GM12892 (cell line): ENCODE data around the gene PET100.

Experiments used
- DNase-seq: peaks from one replicate; pipeline ENCODE4 v3.0.0; 2011; ENCODE audit not compliant: insufficient read length
- FAIRE-seq: peaks from 2 replicates; lab custom pipeline; 2011; peaks lifted over from hg19 to GRCh38; lab: Jason Lieb, UNC
- POLR2A ChIP-seq: IDR thresholded peaks from 2 replicates; pipeline ENCODE4 v1.6.1; 2011; ENCODE audit warnings: low read depth, low read length, control low read depth
- POLR2AphosphoS5 ChIP-seq: IDR thresholded peaks from 2 replicates; pipeline ENCODE4 v1.6.1; 2011; ENCODE audit warnings: low read depth, low read length, control low read depth
- TAF1 ChIP-seq: IDR thresholded peaks from 2 replicates; pipeline ENCODE4 v1.6.1; 2011; ENCODE audit warnings: low read depth, mild to moderate bottlenecking, control low read depth, low read length, borderline replicate concordance

The PET100 gene

GRCh38 chr19:7624810-7625209 is 4.8 kb upstream of the PET100 start:
- TF ChIP-seq POLR2AphosphoS5: no peak
- TF ChIP-seq TAF1: no peak
- no peak for DNase-seq
- FAIRE-seq: no peak

GRCh38 chr19:7625763-7626372 is 3.7 kb upstream of the PET100 start:
- FAIRE-seq (no peak), DNase-seq (no peak)
- TF ChIP-seq POLR2AphosphoS5 (no peak), POLR2A (no peak), TAF1 (no peak)

GRCh38 chr19:7627166-7627565 is 2.4 kb upstream of the PET100 start:
- FAIRE-seq: no peak
- no peak for DNase-seq
- TF ChIP-seq POLR2A (no peak), TAF1 (no peak), POLR2AphosphoS5 (no peak)

GRCh38 chr19:7628589-7629311 is 843 bp upstream of the PET100 start:
- no peak for TF ChIP-seq POLR2AphosphoS5
- no peak for TF ChIP-seq TAF1
- no peak for TF ChIP-seq POLR2A
- FAIRE-seq (no peak), DNase-seq (no peak)

GRCh38 chr19:7631577-7631976 is 2.0 kb downstream of the PET100 start:
- FAIRE-seq (no peak), DNase-seq (no peak)
- TF ChIP-seq POLR2AphosphoS5 (no peak), POLR2A (no peak), TAF1 (no peak)

- DNase-seq: no peak
- TF ChIP-seq POLR2A (0 out of 2 replicates have a peak, but pooled peaks have one; percentile 46), TAF1 (no peak)
- FAIRE-seq: no peak
Measured at GRCh38 chr19:7632340-7633203, 3.0 kb downstream of the PET100 start.

GRCh38 chr19:7633698-7634097 is 4.1 kb downstream of the PET100 start, which contains the start of gene PCP2:
Gene PCP2, minus strand, starts transcription at chr19:7633719. Its CDS starts 262 bp downstream, at chr19:7633457.
- TF ChIP-seq TAF1: no peak
- no peak for TF ChIP-seq POLR2AphosphoS5
- TF ChIP-seq POLR2A: no peak
- DNase-seq: no peak
- FAIRE-seq: no peak

- DNase-seq: no peak
- FAIRE-seq: no peak
- TF ChIP-seq POLR2A: no peak
- TF ChIP-seq POLR2AphosphoS5: no peak
- no peak for TF ChIP-seq TAF1
Measured at GRCh38 chr19:7635670-7636069, 6.1 kb downstream of the PET100 start.

GRCh38 chr19:7636317-7636690 is 6.7 kb downstream of the PET100 start:
- TF ChIP-seq POLR2AphosphoS5 (no peak), TAF1 (no peak), POLR2A (no peak)
- FAIRE-seq (no peak), DNase-seq (no peak)

GRCh38 chr19:7636691-7637373 is 7.2 kb downstream of the PET100 start, which contains the start of gene STXBP2:
Gene STXBP2, plus strand, starts transcription at chr19:7637110. Its CDS starts 40 bp downstream, at chr19:7637150.
- DNase-seq: peak; percentile 99
- peak; percentile 97 for FAIRE-seq
- TF ChIP-seq TAF1: peak; percentile 88
- peak; percentile 82; the same call in 1 of the 2 replicates for TF ChIP-seq POLR2A
- peak; percentile 63 for TF ChIP-seq POLR2AphosphoS5
